ENCODE results near the gene IFT52. TPM values are rescaled to one million over a fixed set of nuclear protein-coding genes. Genes with fewer than 3 reads are reported as not detected.
A peak's percentile ranks its signal among the peaks of the same experiment; 100 is the strongest.

Gene IFT52
- total RNA-seq, 2 donors from 2014 or later, result 19.2 to 24.8 TPM

DNA sequence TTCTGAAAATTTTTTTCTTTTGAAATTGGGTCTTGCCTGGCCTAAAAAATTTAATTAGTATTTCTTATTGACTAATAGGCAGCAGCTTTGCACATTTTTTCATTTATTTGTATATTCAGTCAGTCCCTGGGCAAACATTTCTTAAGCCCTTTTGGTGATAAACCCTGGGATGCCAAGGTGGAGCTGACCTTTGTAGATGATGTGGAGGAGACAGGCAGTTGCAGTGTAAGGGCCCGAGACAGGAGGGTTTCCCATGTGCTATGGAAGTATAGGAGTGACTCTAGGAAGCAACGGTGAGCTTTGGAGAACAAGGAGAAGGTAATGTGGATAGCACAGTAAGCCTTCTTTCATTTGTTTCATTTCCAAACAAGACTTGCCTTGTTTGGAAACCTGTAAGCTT is 79.7 kb downstream of the IFT52 start:
- DNase-seq (no peak), ATAC-seq (no peak)
- intact Hi-C loops (cut with DNase I, micrococcal nuclease), result no loop called here

DNA sequence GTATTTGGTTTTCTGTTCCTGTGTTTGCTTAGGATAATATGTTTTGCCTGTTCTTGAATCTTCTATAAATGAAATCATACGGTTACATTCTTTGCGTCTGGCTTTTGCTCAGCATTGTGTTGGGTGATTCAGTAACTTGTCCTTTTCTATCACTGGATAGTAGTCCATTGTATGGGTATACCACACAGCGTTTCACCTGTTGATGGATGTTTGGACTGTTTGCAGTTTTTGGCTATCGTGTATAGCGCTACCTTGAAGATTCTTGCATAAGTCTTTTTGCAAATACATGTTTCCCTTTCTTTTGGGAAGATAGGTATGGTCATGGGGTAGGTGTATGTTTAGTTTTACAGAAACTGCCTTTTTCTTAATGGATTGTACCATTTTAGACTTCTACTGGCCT is 85.6 kb downstream of the IFT52 start:
- DNase-seq, result no peak
- ATAC-seq, result no peak
- intact Hi-C loops (cut with DNase I, micrococcal nuclease), result no loop called here

DNA sequence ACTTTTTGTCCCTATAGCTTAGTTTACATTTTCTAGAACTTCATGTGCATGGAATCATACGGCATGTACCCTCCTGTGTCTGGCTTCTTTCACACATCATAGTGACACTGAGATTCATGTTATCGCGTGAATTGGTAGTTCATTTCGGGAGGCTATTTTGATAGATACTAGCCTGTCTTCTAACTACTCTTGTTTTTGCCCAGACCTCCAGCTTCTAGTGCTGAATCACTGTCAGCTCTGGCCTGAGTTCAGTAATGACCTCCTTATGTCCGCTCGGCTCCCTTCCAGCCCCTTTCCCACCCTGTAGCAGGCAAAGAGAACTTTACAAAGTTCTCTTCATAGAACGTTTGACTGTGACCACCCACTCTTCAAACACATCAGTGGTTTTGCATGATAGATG is 90.2 kb downstream of the IFT52 start:
- DNase-seq (no peak), ATAC-seq (no peak)
- intact Hi-C loops (cut with DNase I, micrococcal nuclease), result no loop called here

DNA sequence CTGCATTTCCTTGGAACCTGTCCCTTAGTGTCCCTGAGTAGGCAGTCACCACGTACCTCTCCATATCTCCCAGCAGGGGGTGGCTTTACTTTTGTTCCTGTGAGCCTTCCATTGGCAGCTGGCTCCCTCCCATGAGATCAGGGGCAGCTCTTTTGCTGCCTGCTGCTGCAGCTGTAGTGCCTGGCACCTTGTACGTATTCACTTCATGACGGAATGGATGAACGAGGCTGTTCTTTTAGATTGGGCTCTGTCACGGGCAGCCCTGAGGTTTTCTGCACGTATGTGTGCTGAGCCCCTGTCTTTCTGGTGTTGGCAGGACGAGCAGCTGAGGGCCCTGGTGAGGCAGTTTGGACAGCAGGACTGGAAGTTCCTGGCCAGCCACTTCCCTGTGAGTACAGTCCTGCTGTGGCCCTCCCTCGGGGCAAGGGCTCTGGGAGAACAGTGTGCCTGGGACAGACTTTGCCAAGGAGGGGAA is 90.8 kb downstream of the IFT52 start:
- intact Hi-C loops (cut with DNase I, micrococcal nuclease), result no loop called here
- no peak for ATAC-seq
- no peak for DNase-seq

DNA sequence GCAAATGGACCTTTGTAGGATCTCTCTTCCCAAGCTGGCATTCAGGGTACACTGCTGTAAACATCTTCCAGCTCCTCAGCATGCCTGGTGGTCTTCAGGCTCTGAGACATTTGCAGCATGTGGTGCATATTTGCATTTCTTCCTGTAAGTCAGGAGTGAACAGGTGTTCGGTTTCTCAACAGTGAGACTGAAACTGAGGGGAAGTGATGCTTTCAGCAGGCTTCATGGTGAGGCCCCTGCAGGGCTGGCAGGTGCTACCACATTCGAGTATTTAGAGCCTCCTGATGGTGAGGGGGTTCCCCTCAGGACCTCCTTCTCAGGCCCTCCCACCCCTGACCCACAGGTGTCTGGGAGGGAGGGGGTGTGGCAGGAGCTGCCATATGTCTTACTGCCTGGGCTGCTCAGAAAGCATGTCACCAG is 91.3 kb downstream of the IFT52 start:
- intact Hi-C loops (cut with DNase I, micrococcal nuclease), result no loop called here
- DNase-seq, result peak; percentile 37 to 55
- ATAC-seq, result peak; percentile 44

DNA sequence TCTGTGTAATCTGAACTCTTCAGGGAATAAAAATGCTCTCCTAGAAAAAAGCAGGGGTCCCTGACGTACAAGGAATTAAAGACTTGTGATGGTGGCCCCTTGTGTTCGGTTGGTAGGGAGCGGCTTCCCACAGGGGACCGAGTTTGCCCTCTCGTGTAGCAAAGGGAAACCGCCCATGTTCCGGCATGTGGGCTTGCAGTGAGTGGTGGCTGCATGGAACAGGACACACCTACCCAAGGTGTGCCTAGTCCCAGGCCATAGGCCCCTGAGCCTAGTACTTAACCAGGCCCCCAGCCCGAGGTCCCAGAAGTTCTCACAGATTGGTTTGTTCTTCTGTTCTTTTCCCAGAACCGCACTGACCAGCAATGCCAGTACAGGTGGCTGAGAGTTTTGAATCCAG is 91.7 kb downstream of the IFT52 start:
- ATAC-seq, result no peak
- intact Hi-C loops (cut with DNase I, micrococcal nuclease), result no loop called here
- DNase-seq, result peak in 1 of 2 donors; percentile 16

DNA sequence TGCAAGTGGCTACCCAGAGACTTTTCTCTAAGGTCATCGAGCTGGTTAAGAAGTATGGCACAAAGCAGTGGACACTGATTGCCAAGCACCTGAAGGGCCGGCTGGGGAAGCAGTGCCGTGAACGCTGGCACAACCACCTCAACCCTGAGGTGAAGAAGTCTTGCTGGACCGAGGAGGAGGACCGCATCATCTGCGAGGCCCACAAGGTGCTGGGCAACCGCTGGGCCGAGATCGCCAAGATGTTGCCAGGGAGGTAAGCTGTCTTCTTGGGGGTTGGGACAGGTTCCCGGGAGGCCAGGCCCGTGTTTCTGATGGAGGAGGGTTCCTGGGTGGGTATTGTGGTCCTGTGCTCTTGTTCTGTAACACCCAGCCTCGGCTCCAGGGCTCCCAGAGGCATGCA is 96.1 kb downstream of the IFT52 start:
- intact Hi-C loops (cut with DNase I, micrococcal nuclease), result no loop called here
- no peak for ATAC-seq
- DNase-seq, result no peak

DNA sequence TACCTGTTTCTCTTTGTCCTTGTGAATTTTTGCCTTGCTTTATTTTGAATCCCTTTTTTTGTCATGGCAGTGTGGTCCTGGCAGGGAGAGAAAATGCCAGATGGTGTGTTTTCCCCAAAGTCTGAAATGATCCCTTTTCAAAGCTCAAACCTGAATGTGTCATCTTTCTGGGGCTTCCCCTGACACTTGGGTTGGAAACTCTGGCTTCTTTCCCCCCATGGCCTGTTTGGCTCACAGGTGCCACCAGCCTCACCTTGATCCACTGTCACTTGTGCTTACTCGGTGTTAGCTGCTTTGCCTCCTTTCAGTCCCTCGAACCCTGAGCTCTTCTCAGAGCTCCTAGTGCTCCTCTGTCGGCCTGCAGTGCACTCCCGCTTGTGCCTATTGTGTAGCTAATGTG is 98.4 kb downstream of the IFT52 start:
- intact Hi-C loops (cut with DNase I, micrococcal nuclease), result no loop called here
- no peak for DNase-seq

DNA sequence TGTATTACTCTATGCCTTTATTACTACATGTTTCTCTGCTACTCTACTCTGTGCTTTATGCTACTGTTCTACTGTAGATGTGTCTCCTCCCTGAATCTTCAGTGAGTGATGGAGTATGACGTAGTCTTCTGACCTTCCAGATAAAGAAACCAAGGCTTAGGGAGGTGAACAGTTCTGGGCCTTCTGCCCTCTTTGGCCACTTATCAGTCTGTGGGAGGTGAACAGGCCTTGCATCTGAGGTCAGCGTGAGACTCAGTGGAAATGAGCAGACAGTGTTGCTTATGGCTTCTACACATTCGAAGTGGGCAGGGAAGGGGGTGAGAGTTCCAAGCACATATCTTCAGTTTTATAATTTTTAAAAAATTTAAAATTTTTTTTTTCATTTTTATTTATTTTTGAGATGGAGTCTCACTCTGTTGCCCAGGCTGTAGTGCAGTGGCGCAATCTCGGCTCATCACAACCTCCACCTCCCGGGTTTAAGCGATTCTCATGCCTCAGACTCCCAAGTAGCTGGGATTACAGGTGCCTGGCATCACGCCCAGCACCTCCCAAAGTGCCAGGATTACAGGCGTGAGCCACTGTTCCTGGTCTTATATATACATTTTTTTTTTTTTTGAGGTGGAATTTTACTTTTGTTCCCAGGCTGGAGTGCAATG is 100.3 kb downstream of the IFT52 start:
- ATAC-seq (no peak), DNase-seq (no peak)
- intact Hi-C loops (cut with DNase I, micrococcal nuclease), result loop anchor here in 1 of 2 donors (10.0 kb wide), 1 partner anchor 246 kb away; no protein-coding TSS in a partner anchor

More for the DNA sequence above, 98.4 kb downstream of the IFT52 start:
- ATAC-seq, result no peak

DNA sequence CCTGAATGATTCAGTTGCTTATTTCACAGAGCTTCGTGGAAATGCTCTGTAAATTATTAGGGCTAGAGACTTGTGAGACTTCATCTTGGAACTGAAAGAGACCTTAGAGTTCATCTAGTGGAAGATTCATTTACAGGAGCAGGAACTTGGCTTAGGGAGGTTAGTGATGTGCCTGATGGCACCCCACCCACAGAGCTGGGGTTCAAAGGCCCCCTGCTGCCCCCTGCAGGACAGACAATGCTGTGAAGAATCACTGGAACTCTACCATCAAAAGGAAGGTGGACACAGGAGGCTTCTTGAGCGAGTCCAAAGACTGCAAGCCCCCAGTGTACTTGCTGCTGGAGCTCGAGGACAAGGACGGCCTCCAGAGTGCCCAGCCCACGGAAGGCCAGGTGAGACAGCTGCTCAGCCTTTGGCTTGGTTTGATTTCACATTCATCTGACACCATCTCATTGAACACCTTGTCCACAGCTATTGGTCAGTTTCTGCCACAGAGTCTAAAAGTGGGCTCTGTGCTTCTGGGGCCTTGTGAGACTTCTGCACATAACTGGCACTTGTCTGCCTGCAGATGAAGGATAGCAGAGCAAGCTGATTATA is 101.3 kb downstream of the IFT52 start:
- peak; percentile 50 to 85 for DNase-seq
- ATAC-seq, result peak; percentile 93
- intact Hi-C loops (cut with DNase I, micrococcal nuclease), result loop anchor here in 1 of 2 donors (10.0 kb wide), 1 partner anchor 247 kb away; no protein-coding TSS in a partner anchor

DNA sequence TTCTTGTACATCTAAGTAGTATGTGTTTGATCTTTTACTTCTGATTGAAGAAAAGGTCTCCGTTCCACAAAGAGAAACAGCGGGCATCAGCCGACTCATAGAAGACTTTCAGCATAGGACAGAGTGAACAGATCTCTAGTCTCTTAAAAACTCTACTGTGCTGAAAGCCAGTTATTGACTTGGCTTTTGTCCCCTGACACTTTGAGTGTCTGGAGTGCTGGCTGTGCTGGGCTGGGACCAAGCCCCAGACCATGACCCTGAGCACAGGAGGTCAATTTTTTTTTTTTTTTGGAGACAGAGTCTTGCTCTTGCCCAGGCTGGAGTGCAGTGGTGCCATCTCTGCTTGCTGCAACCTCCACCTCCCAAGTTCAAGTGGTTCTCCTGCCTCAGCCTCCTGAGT is 104.0 kb downstream of the IFT52 start:
- DNase-seq, result no peak
- ATAC-seq, result no peak

DNA sequence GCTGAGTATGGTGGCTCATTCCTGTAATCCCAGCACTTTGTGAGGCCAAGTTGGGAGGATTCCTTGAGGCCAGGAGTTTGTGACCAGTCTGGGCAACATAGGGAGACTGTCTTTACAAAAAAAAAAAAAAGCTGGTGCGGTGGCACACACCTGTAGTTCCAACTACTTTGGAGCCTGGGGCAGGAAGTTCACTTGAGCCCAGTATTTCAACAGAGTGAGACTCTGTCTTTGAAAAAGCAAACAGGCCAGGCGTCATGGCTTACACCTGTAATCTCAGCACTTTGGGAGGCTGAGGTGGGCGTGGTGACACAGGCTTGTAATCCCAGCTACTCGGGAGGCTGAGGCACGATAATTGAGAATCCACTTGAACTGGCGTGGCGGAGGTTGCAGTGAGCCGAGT is 104.8 kb downstream of the IFT52 start:
- intact Hi-C loops (cut with DNase I, micrococcal nuclease), result loop anchor here in 1 of 2 donors (10.0 kb wide), 1 partner anchor 251 kb away; no protein-coding TSS in a partner anchor
- ATAC-seq, result no peak
- DNase-seq, result no peak

More for the DNA sequence above, 104.0 kb downstream of the IFT52 start:
- intact Hi-C loops (cut with DNase I, micrococcal nuclease), result loop anchor here in 1 of 2 donors (10.0 kb wide), 1 partner anchor 250 kb away; no protein-coding TSS in a partner anchor

Other genes starting within 250 kb of the IFT52 start
- 100 to 1,000 TPM; 109 to 116 TPM for gene SRSF6, start 133.0 kb upstream of the IFT52 start, total RNA-seq
- gene L3MBTL1, start 83.2 kb upstream of the IFT52 start, total RNA-seq, result 10 to 100 TPM in 1 of 2 donors, 1 to 10 TPM in 1; 7.6 to 11.5 TPM
- gene SGK2, start 31.9 kb upstream of the IFT52 start, total RNA-seq, result 100 to 1,000 TPM; 125 to 135 TPM
- gene MYBL2, start 76.2 kb downstream of the IFT52 start, total RNA-seq, result 10 to 100 TPM in 1 of 2 donors, 1 to 10 TPM in 1; 4.6 to 11.7 TPM
- not detected for gene GTSF1L, start 136.1 kb downstream of the IFT52 start, total RNA-seq